NCI-H69 (cell line): Measurements from ENCODE around the gene TMEM178B.
"Not testable (repeated sequence)": the region's sequence is repeated elsewhere in the genome, so short reads cannot be mapped to it uniquely, and the experiment has no call there.

ENCODE experiments used
- DNase-seq: peaks from one replicate; lab custom pipeline; 2025; lab: John Stamatoyannopoulos, UW

The TMEM178B gene

DNA sequence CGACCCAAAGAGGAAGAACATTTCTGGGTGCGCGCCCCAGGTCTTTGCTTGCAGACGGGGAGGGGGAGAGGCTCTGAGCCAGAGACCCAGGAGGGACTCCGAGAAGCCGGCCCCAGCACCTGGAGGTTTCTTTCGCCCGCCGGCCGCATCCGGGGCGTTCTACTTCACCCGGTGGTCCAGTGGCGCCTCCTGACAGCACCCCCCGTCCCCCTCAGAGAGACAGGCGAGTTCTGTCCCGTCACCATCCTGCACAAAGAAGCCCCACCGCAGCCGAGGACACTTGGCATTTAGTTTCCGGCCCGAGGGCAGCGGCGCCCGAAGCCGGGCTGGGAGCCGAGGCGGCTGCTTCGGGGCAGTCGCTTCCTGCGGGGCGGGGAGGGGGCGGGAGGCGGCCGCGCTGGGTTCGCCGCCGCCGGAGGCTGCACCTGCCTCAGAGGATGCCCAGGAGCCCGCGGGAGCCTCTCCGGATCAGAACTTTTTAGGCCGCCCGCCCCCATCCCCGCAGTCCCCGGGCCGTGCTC is at the start of gene TMEM178B:
Gene TMEM178B, plus strand, starts transcription at position 424 of the 521 bp plus-strand sequence.
- DNase-seq: peak; percentile 81

DNA sequence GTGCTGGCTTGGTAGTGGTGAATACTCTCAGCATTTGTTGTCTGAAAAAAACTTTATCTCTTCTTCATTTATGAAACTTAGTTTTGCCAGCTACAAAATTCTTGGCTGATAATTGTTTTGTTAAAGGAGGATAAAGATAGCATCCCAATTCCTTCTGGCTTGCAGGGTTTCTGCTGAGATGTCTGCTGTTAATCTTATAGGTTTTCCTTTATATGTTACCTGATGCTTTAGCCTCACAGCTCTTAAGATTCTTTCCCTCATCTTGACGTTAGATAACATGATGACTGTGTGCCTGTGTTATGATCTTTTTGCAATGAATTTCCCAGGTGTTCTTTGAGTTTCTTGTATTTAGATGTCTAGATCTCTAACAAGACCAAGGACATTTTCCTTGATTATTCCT is 49.2 kb upstream of the TMEM178B start:
- no peak for DNase-seq

DNA sequence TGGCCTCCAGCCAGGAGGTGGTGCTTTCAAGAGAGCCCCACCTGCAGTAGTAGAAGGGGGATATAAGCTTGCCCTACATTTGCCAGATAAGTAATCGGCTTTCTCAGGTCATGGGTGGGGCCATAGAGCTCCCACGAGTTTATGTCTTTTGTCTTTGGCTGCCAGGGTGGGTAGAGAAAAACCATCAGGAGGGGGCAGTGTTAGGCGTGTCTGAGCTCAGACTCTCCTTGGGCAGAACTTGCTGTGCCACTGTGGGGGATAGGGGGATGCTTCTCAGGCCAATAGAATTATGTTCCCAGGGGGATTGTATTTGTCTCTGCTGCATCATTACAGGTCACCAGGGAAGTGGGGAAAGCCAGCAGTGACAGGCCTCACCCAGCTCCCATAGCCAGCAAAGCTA is 46.8 kb upstream of the TMEM178B start:
- peak; percentile 41 for DNase-seq

- DNase-seq: no peak
Measured at GRCh38 chr7:141028767-141029166, 45.1 kb upstream of the TMEM178B start.

DNA sequence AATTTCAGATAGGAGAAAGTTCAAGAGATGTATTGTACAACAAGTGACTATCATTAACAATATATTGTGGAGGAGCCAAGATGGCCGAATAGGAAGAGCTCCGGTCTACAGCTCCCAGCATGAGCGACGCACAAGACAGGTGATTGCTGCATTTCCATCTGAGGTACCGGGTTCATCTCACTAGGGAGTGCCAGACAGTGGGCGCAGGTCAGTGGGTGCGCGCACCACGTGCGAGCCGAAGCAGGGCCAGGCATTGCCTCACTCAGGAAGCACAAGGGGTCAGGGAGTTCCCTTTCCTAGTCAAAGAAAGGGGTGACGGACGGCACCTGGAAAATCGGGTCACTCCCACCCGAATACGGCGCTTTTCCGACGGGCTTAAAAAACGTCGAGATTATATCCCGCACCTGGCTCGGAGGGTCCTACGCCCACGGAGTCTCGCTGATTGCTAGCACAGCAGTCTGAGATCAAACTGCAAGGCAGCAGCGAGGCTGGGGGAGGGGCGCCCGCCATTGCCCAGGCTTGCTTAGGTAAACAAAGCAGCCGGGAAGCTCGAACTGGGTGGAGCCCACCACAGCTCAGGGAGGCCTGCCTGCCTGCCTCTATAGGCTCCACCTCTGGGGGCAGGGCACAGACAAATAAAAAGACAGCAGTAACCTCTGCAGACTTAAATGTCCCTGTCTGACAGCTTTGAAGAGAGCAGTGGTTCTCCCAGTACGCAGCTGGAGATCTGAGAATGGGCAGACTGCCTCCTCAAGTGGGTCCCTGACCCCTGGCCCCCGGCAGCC is 41.1 kb upstream of the TMEM178B start:
- not testable (repeated sequence) for DNase-seq

DNA sequence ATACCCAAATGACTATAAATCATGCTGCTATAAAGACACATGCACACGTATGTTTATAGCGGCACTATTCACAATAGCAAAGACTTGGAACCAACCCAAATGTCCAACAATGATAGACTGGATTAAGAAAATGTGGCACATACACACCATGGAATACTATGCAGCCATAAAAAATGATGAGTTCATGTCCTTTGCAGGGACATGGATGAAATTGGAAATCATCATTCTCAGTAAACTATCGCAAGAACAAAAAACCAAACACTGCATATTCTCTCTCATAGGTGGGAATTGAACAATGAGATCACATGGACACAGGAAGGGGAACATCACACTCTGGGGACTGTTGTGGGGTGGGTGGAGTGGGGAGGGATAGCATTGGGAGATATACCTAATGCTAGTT is 35.8 kb upstream of the TMEM178B start:
- not testable (repeated sequence) for DNase-seq

DNA sequence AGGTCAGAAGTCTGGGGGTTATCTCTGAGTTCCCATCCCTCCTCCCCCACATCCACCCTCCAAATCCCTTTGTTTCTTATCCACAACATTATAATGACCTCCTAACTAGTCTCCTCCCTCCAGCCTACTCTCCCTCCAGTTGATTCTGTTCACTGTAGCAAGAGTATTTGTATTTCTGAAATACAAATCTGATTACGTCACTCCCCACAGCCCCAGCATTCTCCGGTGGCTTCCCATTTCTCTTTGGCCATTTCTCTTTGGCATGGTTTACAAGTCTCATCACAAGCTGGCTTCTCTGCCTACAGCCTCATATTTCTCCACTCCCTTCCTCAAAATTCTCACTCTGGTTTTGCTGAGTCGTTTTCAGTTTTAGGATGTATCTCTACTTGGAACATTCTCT is 34.5 kb upstream of the TMEM178B start:
- no peak for DNase-seq

DNA sequence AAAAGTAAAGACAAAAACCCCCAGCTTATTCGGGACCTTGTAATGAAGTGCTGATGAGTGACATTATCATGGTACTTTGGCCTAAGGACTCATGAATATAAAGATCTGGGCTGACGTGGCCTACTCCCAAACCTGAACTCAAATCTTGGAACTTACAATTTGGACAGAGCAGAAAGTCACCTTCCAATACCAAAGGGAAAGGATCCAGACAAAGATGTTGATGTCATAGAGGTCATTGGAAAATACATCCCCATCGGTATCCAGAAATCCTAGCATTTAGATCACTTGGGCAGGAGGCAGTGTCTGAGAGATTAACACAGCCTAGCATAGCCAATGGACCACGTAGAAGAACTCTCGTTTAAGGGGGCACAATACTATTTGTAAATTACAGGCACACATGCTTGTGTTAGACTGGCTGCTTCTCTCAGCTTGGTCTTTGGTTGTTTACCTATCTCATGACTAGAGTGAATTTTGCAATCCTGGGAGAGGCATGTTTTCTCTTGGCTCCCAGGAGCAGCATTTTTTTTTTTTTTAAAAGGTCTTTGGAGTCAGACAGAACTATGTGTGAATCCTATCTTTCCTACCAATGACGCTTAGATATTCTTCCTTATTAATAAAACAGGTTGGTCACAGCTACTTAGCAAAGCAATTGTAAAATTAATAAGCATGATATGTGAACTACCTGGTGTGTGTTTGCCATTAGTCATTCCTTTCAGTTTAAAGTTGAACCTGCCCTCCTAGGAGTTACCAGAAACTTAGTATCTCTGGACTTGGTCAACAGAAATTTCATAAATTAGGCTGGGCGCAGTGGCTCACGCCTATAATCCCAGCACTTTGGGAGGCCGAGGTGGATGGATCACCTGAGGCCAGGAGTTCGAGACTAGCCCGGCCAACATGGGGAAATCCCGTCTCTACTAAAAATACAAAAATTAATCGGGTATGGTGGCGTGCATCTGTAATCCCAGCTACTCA is 31.4 kb upstream of the TMEM178B start:
- no peak for DNase-seq

GRCh38 chr7:141043616-141044015 is 30.2 kb upstream of the TMEM178B start:
- DNase-seq: no peak

- no peak for DNase-seq
Measured at GRCh38 chr7:141045126-141045841, 28.6 kb upstream of the TMEM178B start.

DNA sequence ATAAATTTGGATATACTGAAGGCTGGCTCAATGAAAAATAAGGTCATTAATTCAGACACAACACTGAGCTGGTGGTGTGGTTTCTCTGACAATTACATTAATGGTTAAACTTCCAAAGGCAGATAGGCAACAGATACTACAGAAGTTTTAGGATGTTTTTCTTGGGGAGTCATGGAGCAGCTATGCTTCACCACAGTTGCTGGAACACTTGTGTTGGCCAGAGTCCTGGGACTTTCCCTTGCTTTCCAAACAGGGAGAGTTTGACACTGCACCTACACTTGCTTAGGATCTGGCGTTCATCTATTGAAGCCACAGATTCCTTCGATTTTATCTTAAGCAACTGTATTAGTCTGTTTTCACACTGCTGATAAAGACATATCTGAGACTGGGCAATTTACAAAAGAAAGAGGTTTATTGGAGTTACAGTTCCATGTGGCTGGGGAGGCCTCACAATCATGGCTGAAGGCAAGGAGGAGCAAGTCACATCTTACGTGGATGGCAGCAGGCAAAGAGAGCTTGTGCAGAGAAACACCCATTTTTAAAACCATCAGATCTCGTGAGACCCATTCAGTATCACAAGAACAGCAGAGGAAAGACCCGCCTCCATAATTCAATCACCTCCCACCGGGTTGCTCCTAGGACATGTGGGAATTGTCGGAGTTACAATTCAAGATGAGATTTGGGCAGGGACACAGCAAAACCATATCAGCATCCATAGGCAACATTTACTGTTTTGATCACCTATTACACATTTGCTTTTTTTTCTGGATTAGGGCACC is 27.8 kb upstream of the TMEM178B start:
- DNase-seq: no peak

GRCh38 chr7:141053626-141054025 is 20.2 kb upstream of the TMEM178B start:
- DNase-seq: no peak

DNA sequence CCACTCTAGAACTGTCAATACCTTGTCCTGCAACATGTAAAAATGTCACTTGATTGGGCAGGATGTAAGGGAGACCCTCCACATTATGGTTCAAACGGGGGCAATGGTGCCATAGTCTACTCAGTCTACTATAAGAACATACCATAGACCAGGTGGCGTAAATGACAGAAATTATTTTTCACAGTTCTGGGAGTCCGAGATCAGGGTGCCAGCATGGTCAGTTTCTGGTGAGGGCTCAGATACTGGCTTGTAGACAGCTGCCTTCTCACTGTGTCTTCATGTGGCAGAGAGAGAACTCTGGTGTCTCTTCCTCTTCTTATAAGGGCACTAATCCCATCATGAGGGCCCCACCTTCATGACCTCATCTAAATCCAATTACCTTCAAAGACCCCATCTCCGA is 18.7 kb upstream of the TMEM178B start:
- no peak for DNase-seq

GRCh38 chr7:141057788-141058187 is 16.1 kb upstream of the TMEM178B start:
- DNase-seq: no peak

DNA sequence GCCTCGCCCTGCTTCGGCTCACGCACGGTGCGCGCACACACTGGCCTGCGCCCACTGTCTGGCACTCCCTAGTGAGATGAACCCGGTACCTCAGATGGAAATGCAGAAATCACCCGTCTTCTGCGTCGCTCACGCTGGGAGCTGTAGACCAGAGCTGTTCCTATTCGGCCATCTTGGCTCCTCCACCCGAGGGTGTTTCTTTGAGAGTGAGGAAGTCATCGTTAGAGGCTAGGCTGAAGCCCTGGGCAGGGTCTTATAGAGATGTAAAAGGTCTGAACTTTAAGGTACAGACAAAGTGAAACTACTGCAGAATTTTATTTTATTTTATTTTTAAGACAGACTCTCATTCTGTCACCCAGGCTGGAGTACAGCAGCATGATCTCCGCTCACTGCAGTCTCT is 6.0 kb upstream of the TMEM178B start:
- DNase-seq: peak; percentile 17

GRCh38 chr7:141071260-141071854 is 2.5 kb upstream of the TMEM178B start:
- DNase-seq: peak; percentile 95

- DNase-seq: peak; percentile 78
Measured at GRCh38 chr7:141071855-141072547, 1.9 kb upstream of the TMEM178B start.

DNA sequence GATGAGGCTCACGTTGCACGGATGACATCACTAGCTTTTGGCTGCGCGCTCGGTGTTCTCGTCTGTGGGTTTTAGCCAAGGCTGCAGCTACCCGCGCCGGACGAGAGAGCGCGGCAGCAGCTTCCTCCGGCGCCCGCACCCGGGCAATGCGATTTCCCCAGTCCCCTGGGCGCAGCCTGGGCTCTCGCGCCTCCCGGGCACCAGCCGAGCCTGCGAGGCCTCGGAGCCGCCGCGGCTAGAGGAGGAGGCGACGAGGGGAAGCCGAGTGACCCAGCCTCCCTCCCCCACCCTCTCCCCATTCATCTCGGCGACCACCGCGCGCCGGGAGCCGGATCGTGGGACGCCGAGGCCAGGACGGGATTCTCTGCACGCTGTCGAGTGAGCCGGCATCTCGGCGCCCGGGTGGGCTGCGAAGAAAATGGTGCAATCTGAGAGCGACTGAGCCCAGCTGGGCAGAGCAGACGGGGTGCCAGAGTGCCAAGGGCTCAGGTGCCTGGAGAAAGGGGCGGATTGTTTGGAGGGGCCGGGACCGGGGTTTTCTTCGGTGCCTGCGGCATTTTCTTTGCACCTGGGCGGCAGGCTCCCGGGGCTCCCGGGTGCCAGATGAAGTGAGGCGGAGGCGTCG is 1.2 kb upstream of the TMEM178B start:
- DNase-seq: peak; percentile 91

GRCh38 chr7:141073173-141073640 is 657 bp upstream of the TMEM178B start:
- DNase-seq: peak; percentile 79
